Activated T-helper 1 cell treated with anti-CD3 and anti-CD28 coated beads, Interleukin-12 subunit alpha, Interleukin-12 subunit beta, Interleukin-2, Interleukin-4 antibody, amounts not matched to agents 30 ng/mL and 10 ng/mL and 1 ng/mL, durations not matched to agents 14 hours and 24 hours and 36 hours (primary cell): ENCODE data around the gene PYCARD. TPM values are rescaled to one million over a fixed set of nuclear protein-coding genes. Genes with fewer than 3 reads are reported as not detected.
"Not testable (repeated sequence)": the region's sequence is repeated elsewhere in the genome, so short reads cannot be mapped to it uniquely, and the experiment has no call there.

ENCODE experiments used
- DNase-seq: peaks from one replicate; pipeline ENCODE4 v3.0.0; 2021; ENCODE audit warnings: low spot score
- H3K27ac Mint-ChIP-seq: one replicate; pipeline ENCODE4 v1.8.0; 2021; ENCODE audit warnings: mild to moderate bottlenecking, mixed read lengths
- H3K27me3 Mint-ChIP-seq: one replicate; pipeline ENCODE4 v1.8.0; 2022; ENCODE audit warnings: mild to moderate bottlenecking, moderate library complexity, mixed read lengths; ENCODE audit not compliant: insufficient read depth
- H3K36me3 Mint-ChIP-seq: one replicate; pipeline ENCODE4 v1.8.0; 2021; ENCODE audit warnings: low read depth, mixed read lengths
- H3K4me1 Mint-ChIP-seq: one replicate; pipeline ENCODE4 v1.8.0; 2021; ENCODE audit warnings: low read depth, mixed read lengths
- H3K4me3 Mint-ChIP-seq: one replicate; pipeline ENCODE4 v1.8.0; 2021; ENCODE audit warnings: mild to moderate bottlenecking, moderate library complexity, mixed read lengths
- H3K9me3 Mint-ChIP-seq: one replicate; pipeline ENCODE4 v1.8.0; 2021; ENCODE audit warnings: mixed read lengths
- intact Hi-C: fragments of 100-400 bp; cut with micrococcal nuclease; formaldehyde crosslinking; loops from one replicate; pipeline ENCODE4 v1.15.1; 2024
- total RNA-seq: library from RNA; stranded (reverse); gene quantifications from 2 replicates; pipeline ENCODE4 v1.2.3, GENCODE V29; 2022

The PYCARD gene
- total RNA-seq, 1 donor from 2014 or later, result 21.2 TPM

DNA sequence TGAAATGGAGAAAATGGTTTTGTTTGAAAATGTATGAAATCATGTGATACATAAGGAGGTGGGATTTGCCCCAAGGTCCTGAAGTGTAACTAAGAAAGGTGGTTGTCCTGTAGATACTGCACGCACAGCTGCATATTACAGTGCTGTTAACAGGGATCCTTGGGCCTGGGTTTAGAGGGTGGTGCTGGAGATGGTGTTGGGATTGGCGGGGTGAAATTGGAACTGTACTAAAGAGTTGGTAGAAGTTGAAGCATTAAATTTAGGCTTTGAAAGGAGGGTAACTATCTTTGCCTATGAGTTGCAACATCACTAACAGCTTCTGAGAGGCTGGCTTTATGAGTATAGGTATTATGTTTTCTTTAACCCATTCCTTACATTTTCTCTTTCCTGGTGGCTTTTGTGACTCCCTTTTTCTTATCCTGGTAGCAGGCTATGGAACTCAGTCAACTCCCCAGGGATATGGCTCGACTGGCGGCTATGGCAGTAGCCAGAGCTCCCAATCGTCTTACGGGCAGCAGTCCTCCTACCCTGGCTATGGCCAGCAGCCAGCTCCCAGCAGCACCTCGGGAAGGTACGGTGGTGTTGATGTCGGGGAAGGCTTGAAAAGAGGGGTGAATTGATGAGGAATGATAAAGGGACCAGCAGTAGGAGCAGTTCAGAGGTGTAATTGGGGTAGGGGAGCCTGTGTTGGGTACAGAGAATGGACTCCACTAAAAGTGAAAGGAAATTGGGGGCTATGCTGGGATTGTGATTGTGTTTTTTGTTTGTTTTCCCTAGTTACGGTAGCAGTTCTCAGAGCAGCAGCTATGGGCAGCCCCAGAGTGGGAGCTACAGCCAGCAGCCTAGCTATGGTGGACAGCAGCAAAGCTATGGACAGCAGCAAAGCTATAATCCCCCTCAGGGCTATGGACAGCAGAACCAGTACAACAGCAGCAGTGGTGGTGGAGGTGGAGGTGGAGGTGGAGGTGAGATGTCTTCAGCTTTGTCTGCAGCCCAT is 18.8 kb downstream of the PYCARD start:
- H3K4me1 Mint-ChIP-seq, result peaks cover 76% of the 10 kb centered on the region
- intact Hi-C loops, result loop anchor here (5.0 kb wide), 1 partner anchor 84 kb away; no protein-coding TSS in a partner anchor
- peak overlapping the region; percentile 83 for H3K27ac Mint-ChIP-seq
- peaks cover 77% of the 10 kb centered on the region for H3K36me3 Mint-ChIP-seq
- no peak for DNase-seq
- no peaks in the 10 kb centered on the region for H3K27me3 Mint-ChIP-seq
- H3K4me3 Mint-ChIP-seq, result peak overlapping the region; percentile 98
- no peaks in the 10 kb centered on the region for H3K9me3 Mint-ChIP-seq

DNA sequence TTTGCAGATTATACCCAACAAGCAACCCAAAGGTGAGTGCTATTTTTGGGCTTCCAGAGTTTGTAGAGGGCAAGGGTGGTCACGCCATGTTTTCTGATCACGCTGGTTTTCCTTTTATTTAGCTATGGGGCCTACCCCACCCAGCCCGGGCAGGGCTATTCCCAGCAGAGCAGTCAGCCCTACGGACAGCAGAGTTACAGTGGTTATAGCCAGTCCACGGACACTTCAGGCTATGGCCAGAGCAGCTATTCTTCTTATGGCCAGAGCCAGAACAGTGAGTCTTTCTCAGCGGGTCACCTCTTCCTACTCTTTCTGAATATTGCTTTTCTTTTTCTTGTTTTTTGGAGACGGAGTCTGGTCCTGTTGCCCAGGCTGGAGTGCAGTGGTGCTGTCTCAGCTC is 20.2 kb downstream of the PYCARD start:
- no peak for DNase-seq
- Mint-ChIP-seq H3K4me3 (peak overlapping the region; percentile 98), H3K27ac (peak overlapping the region; percentile 72), H3K4me1 (peaks cover 71% of the 10 kb centered on the region), H3K9me3 (no peaks in the 10 kb centered on the region), H3K36me3 (peaks cover 64% of the 10 kb centered on the region), H3K27me3 (no peaks in the 10 kb centered on the region)
- intact Hi-C loops, result loop anchor here (5.0 kb wide), 1 partner anchor 85 kb away; no protein-coding TSS in a partner anchor

DNA sequence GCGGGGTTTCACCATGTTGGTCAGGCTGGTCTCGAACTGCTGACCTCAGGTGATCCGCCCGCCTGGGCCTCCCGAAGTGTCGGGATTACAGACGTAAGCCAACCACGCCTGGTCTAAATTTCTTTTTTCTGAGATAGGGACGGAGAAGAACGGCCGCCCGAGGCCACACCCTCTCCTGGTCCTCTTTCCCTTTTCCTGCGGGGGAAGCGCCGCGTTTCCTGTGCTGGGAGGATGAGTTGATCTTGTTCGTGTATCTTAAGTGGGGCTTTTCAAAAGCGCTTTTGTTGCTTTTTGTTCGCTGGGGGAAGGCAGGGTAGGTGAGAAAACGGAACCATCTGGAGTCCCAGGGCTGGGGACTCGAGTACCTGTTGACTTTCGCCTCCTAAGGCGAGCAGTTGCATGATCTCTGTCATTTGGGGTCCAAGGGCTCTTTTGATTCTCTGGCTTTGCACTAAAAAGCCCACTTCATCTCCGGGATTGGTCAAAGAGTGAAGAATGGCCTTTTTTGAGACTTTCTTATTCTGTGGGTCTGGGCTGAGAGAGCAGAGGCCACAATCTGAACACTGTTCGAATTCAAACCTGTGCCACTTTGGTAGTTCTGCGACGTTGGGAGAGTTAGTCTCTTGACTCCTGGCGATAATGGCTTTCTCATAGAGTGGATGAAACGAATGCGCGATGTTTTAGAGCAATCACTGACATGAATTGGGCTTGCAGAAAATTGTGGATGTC is 21.3 kb downstream of the PYCARD start:
- intact Hi-C loops, result loop anchor here (1.0 to 5.0 kb wide), 4 partner anchors 19 to 688 kb away; partner anchors contain the start of gene ZNF843
- DNase-seq, result no peak
- peaks cover 67% of the 10 kb centered on the region for H3K4me1 Mint-ChIP-seq
- peaks cover 52% of the 10 kb centered on the region for H3K36me3 Mint-ChIP-seq
- no peaks in the 10 kb centered on the region for H3K27me3 Mint-ChIP-seq
- peak overlapping the region; percentile 98 for H3K4me3 Mint-ChIP-seq
- peak overlapping the region; percentile 99 for H3K27ac Mint-ChIP-seq
- H3K9me3 Mint-ChIP-seq, result no peaks in the 10 kb centered on the region

DNA sequence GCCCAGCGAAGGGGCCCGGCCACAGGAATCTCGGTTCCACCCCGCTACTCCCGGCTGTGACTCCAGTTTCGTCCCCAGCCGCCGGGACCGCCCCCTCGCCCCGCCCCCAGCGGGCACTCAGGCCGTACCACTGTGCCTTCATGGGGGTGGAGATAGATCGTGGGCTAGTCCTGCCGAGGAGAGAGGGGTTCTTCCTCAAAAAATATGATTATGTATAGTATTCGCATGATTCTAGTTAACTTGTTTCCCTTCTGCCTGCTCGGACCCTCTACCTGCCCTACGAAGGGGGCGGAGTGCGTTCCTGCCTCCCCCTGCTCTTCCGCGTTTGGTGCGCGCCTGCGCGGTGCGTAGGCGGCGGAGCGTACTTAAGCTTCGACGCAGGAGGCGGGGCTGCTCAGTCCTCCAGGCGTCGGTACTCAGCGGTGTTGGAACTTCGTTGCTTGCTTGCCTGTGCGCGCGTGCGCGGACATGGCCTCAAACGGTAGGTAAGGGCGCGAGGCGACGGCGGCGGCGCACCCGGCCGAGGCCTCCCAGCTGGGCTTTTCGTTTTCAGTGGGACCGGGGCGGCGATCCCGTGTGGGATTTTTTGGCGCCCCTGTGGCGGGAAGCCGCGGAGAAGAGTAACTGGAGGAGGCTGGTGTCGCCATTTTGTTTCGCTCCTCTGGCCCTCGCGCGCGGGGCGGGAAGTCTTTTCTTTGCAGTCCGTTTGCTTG is 22.7 kb downstream of the PYCARD start, which contains the start of gene FUS:
FUS (plus strand) TSS at position 393 of the 713 bp plus-strand sequence; CDS start at position 469, 76 bp downstream.
- intact Hi-C loops, result loop anchor here (1.0 to 5.0 kb wide), 13 partner anchors 38 to 697 kb away; partner anchors contain the start of genes ARMC5, BCKDK, ITGAX and KAT8
- DNase-seq, result peak; percentile 88

DNA sequence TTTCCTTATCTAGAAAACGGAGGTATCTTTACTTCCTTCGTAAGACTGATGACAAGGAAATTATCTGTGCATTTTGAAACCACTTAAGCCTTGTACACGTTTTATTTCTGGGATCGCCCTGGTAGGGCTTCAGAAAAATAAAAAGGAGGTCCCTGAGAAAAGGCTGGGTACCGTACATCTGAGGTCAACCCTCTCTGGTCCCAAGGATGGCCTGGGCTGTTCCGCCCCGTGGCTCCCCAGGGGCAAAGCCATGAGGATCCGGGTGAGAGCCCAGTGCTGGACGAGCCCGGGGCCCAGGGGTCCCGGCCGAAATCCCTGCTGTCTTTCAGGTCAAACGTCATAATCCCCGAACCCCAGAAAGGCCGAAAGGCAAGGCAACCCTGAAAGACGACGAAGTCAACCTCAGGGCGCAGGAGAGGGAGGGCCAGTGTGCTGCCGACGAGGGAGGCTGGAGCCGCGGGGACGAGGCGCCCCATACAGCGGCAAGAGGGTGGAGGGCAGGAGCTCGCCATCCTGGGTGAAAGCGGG is 23.3 kb downstream of the PYCARD start:
- Mint-ChIP-seq H3K27ac (peak overlapping the region; percentile 99), H3K9me3 (no peaks in the 10 kb centered on the region), H3K4me3 (peak overlapping the region; percentile 98), H3K36me3 (peaks cover 36% of the 10 kb centered on the region), H3K27me3 (no peaks in the 10 kb centered on the region), H3K4me1 (peaks cover 49% of the 10 kb centered on the region)
- intact Hi-C loops, result loop anchor here (1.0 to 5.0 kb wide), 6 partner anchors 37 to 698 kb away; partner anchors contain the start of genes BCKDK, ITGAX and STX4
- DNase-seq, result no peak

More for the DNA sequence above, 22.7 kb downstream of the PYCARD start, which contains the start of gene FUS:
- Mint-ChIP-seq H3K4me3 (peak within 1 kb of the TSS; percentile 98), H3K27me3 (no peaks in the 10 kb centered on the region), H3K36me3 (peaks cover 40% of the 10 kb centered on the region), H3K27ac (peak within 1 kb of the TSS; percentile 99), H3K4me1 (peaks cover 54% of the 10 kb centered on the region), H3K9me3 (no peaks in the 10 kb centered on the region)

DNA sequence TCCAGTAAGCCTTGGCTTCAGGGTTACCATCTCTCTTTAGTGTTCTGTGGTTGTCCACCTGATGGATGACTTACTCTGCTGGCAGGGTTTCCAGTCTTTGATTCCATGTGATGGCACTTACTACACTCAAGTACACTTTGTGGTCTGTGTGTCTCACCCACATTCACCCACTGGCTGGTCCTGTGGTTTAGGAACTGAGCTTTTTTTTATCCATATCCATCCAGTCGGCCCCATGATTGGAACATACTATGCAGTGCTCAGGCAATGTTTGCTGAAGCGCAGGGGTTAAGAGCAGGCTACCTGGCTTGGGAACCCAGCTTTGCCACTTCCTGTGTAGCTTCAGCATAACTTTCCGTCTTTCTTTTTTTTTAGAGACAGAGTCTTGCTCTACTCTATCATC is 25.4 kb downstream of the PYCARD start:
- Mint-ChIP-seq H3K27ac (peak overlapping the region; percentile 80), H3K4me1 (peaks cover 29% of the 10 kb centered on the region), H3K9me3 (no peaks in the 10 kb centered on the region), H3K27me3 (no peaks in the 10 kb centered on the region), H3K36me3 (peaks cover 16% of the 10 kb centered on the region), H3K4me3 (peak overlapping the region; percentile 51)
- intact Hi-C loops, result loop anchor here (5.0 kb wide), 1 partner anchor 245 kb away; no protein-coding TSS in a partner anchor
- DNase-seq, result peak; percentile 40

DNA sequence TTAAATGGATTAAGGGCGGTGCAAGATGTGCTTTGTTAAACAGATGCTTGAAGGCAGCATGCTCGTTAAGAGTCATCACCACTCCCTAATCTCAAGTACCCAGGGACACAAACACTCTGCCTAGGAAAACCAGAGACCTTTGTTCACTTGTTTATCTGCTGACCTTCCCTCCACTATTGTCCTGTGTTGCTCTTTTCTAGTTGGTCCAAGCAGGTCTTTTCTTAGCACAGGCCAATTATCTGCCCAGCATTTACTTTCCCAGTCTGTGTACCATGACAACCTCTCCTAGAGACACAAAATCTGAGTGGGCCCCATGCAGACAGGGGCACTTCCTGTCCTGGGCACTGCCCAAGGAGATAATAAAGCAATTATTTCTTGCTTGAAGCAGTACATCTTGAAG is 32.5 kb downstream of the PYCARD start:
- H3K4me1 Mint-ChIP-seq, H3K36me3 Mint-ChIP-seq, H3K4me3 Mint-ChIP-seq, H3K27ac Mint-ChIP-seq, H3K27me3 Mint-ChIP-seq, DNase-seq, intact Hi-C loops, H3K9me3 Mint-ChIP-seq: not testable (repeated sequence)

DNA sequence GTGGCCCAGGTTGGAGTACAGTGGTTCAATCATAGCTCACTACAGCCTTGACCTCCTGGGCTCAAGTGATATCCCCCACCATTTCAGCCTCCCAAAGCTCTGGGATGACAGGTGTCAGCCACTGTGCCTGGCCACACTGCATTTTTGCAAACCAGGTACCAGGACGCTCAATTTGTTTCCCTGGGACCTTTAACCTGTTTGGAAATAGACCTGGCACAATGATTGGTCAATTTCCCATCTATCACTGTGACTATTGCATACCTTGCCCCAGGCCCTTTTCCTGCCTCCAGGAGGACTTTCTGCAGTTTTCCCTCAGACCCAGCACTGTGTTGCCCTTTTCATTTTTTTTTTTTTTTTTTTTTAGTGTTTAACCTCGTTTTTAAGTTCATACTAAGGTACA is 33.7 kb downstream of the PYCARD start:
- DNase-seq, result no peak
- no peaks in the 10 kb centered on the region for H3K36me3 Mint-ChIP-seq
- no peaks in the 10 kb centered on the region for H3K9me3 Mint-ChIP-seq
- H3K4me3 Mint-ChIP-seq, result no peak overlapping the region
- no peak overlapping the region for H3K27ac Mint-ChIP-seq
- no peaks in the 10 kb centered on the region for H3K4me1 Mint-ChIP-seq
- intact Hi-C loops, result no loop called here
- peaks cover 2% of the 10 kb centered on the region for H3K27me3 Mint-ChIP-seq

DNA sequence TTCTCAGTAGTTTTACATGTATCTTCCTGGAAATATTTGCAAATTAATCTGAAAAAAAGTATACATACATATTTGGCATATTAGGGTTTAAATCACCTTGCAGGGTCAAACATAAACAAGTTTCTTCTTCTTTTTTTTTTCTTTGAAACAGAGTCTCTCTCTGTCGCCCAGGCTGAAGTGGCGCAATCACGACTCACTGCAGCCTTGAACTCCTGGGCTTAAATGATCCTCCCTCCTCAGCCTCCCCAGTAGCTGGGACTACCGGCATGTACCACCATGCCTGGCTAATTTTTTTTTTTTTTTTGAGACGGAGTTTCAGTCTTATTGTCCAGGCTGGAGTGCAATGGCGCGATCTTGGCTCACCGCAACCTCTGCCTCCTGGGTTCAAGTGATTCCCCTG is 35.2 kb downstream of the PYCARD start:
- H3K27ac Mint-ChIP-seq, result no peak overlapping the region
- H3K36me3 Mint-ChIP-seq, result no peaks in the 10 kb centered on the region
- intact Hi-C loops, result no loop called here
- H3K9me3 Mint-ChIP-seq, result no peaks in the 10 kb centered on the region
- no peak for DNase-seq
- H3K4me1 Mint-ChIP-seq, result no peaks in the 10 kb centered on the region
- H3K27me3 Mint-ChIP-seq, result peaks cover 2% of the 10 kb centered on the region
- H3K4me3 Mint-ChIP-seq, result no peak overlapping the region

DNA sequence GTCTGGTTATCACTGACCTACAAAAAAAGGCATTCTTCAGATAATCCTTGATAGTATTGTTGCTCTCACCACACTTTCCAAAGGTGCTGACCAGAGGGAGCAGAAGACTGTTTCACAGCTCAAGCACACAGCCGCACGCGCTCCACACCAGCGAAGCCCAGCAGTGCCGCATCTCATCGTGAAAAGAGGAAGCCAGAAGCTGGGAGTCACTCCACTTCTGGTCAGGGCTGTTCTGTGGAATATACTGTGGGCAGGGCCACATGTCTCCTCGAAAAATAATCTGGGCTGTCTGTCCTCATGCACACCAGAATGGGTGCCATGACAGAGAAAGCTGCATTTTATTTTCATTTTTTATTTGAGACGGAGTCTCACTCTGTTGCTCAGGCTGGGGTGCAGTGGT is 45.4 kb downstream of the PYCARD start:
- H3K27ac Mint-ChIP-seq, result no peak overlapping the region
- H3K27me3 Mint-ChIP-seq, result peaks cover 20% of the 10 kb centered on the region
- intact Hi-C loops, result no loop called here
- H3K9me3 Mint-ChIP-seq, result no peaks in the 10 kb centered on the region
- no peak for DNase-seq
- H3K4me1 Mint-ChIP-seq, result no peaks in the 10 kb centered on the region
- H3K36me3 Mint-ChIP-seq, result no peaks in the 10 kb centered on the region
- peak overlapping the region; percentile 13 for H3K4me3 Mint-ChIP-seq
